ENCODE results near the gene HDAC4.

HDAC4 gene

DNA sequence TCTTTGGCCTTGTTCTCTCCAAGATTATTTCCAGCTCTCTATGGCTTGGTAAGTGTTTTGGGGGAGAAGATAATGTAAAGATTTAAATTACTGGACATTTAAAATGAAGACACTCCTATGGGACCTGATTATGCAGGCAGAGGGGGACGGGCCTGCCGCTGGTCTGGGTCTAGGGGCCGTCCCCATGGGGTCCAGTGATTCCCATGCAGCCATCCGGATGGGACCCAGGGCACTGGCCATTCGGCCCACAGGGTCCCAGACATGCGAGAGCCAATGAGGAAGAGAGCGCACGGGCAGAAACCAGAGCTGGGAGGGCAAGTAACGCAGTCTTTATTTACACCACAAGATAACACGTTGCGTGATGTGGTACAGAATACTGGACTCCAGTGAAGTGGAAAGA lies 353.0 kb downstream of the HDAC4 start:
- no peak overlapping the region for H3K27ac ChIP-seq
- DNase-seq (ENCODE audit: low spot score), result no peak
- no peak overlapping the region for H3K4me3 ChIP-seq
- TF ChIP-seq, protein P1, sequence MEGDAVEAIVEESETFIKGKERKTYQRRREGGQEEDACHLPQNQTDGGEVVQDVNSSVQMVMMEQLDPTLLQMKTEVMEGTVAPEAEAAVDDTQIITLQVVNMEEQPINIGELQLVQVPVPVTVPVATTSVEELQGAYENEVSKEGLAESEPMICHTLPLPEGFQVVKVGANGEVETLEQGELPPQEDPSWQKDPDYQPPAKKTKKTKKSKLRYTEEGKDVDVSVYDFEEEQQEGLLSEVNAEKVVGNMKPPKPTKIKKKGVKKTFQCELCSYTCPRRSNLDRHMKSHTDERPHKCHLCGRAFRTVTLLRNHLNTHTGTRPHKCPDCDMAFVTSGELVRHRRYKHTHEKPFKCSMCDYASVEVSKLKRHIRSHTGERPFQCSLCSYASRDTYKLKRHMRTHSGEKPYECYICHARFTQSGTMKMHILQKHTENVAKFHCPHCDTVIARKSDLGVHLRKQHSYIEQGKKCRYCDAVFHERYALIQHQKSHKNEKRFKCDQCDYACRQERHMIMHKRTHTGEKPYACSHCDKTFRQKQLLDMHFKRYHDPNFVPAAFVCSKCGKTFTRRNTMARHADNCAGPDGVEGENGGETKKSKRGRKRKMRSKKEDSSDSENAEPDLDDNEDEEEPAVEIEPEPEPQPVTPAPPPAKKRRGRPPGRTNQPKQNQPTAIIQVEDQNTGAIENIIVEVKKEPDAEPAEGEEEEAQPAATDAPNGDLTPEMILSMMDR (IDR thresholded peaks at IDR 0.05), result no peak

DNA sequence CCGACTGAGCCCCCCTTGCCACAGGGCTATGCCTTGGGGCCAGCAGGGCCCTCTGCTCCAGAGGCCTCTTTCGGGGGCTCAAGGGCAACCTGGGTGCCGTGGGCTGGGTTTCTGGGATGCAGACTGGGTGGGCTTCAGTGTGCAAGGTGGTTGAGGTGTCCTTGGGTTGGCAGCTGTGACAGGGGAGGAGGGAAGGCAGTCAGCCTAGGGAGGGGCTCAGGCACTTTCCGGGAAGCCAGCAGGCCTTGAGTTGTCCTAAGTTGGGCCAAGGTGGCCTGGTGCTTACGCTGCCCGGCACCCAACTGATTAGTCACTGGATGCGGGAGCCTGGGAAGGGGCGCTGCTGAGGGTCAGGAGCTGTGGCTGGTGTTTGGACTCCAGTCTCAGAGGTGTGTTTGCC lies 353.4 kb downstream of the HDAC4 start:
- TF ChIP-seq, protein P1 (IDR thresholded peaks at IDR 0.05), result no peak
- Histone ChIP-seq H3K27ac (no peak overlapping the region), H3K4me3 (no peak overlapping the region)
- no peak for DNase-seq (ENCODE audit: low spot score)

DNA sequence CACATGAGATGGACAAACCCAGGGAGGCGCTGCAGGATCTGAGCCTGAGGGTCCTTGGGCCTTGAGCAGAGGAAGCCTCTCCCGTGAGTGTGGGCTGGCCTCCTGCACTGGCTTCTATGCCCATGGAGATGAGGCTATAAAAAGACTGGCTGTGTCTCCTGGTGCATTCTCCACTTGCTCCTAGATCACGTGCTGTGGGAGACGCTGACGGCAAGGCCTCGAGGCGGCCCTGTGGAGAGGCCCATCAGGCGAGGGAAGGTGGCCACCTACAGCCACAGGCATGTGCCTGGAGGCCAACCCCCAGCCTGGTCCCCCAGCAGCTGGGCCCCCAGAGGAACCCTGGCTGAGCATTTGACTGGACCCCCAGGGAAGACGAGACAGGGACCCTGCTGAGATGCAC lies 354.0 kb downstream of the HDAC4 start:
- Histone ChIP-seq H3K4me3 (no peak overlapping the region), H3K27ac (no peak overlapping the region)
- TF ChIP-seq, protein P1 (IDR thresholded peaks at IDR 0.05), result no peak
- no peak for DNase-seq (ENCODE audit: low spot score)

DNA sequence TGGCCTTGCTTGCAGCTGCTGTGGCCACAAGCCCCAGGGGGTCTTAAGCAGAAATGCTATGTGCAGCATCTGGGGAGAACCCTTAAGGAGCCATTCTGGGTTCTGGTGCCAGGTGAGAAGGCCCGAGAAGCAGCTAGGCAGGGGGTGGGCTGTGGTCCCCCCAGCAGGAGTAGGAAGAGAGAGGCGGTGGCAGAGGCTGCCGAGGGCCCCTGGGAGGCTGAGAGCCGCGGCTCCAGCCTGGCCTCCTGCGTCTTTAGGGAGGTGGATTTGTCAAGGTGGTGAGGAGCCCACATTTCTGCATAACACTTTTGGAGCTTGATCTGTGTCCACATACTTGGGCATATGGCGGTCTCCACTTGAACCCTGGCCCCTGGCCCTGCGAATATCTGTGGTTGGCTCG lies 356.5 kb downstream of the HDAC4 start:
- no peak for DNase-seq (ENCODE audit: low spot score)
- TF ChIP-seq, protein P1 (IDR thresholded peaks at IDR 0.05), result no peak

DNA sequence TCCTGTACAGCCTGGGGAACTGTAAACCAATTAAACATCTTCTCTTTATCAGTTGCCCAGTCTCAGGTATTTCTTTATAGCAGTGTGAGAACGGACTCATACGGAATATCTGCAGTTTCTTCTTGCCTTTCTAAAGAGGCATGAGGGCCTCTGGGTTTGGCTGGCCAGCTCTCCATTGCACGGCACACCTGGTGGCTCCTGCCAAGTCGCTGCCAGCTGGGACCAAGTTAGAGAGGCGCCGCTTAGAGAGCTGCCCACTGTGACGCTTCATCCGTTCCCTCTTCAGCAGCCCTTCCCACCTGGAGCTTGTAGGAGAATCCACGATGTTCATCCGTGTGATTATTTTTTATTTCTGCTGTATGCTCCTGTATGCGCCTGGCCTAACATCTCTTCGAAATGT lies 357.5 kb downstream of the HDAC4 start:
- Histone ChIP-seq H3K4me3 (no peak overlapping the region), H3K27ac (no peak overlapping the region)
- DNase-seq (ENCODE audit: low spot score), result no peak
- TF ChIP-seq, protein P1 (IDR thresholded peaks at IDR 0.05), result no peak

More for the DNA sequence above, 356.5 kb downstream of the HDAC4 start:
- Histone ChIP-seq H3K27ac (no peak overlapping the region), H3K4me3 (no peak overlapping the region)

DNA sequence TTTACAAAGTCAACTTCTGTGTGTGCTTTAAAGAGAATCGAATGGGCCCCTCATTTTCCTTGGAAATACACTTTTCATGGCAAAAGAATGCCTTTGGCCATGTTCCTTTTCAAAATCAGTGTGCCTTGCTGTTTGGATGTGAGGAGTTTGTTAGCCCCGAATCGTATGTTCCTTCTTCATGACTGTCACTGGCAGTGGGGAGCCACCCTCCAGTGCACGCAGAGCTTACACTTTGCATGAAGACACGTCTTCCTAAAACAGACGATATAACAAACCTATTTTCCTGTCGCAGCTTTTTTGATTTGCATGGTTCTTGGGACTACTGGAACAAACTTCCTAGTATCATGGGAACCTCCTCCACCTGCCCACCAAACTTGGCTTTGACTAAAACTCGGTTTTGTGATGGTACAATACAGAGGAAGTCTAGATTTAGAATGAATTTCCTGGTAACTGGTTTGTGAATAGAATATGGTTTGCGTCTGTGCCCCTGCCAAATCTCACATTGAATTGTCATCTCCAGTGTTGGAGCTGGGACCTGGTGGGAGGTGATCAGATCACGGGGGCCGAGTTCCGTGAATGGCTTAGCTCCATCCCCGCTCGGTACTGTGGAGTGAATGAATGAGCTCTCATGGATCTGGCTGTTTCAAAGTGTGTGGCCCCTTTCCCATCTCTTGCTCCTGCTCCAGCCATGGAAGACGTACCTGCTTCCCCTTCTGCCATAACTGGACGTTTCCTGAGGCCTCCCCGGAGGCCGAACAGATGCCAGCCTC lies 358.1 kb downstream of the HDAC4 start:
- DNase-seq (ENCODE audit: low spot score), result no peak
- Histone ChIP-seq H3K4me3 (no peak overlapping the region), H3K27ac (no peak overlapping the region)
- TF ChIP-seq, protein P1 (IDR thresholded peaks at IDR 0.05), result no peak

DNA sequence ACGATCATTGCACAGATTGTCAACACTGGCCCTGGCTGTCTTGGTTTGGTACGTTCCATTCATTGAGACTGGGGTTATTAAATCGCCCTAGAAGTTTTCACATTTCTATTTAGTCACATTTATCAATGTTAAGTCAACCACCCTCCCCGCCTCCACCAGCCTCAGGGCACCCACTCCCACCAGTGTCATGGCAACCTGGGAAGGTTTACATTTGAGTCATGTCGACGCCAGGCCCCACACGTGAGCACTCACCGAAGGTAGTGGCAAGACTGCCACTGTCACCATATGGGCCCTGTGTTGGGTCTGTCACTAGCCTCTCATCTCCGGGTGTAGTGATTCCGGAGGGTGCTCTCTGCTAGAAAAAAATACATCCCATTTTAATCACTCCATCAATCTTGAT lies 358.8 kb downstream of the HDAC4 start:
- Histone ChIP-seq H3K4me3 (no peak overlapping the region), H3K27ac (no peak overlapping the region)
- no peak for DNase-seq (ENCODE audit: low spot score)
- TF ChIP-seq, protein P1 (IDR thresholded peaks at IDR 0.05), result no peak

Measured in coronary artery (tissue), 2 donors.